HG03039 (cell line): ENCODE data around the gene CFAP46.
"Not testable (repeated sequence)": the region's sequence is repeated elsewhere in the genome, so short reads cannot be mapped to it uniquely, and the experiment has no call there.

Experiments
- ATAC-seq: cut with Tn5 transposase; IDR thresholded peaks from one replicate; pipeline ENCODE4 v1.9.1; 2021; ENCODE audit warnings: mild to moderate bottlenecking, moderate library complexity; ENCODE audit not compliant: unreplicated experiment

The CFAP46 gene

DNA sequence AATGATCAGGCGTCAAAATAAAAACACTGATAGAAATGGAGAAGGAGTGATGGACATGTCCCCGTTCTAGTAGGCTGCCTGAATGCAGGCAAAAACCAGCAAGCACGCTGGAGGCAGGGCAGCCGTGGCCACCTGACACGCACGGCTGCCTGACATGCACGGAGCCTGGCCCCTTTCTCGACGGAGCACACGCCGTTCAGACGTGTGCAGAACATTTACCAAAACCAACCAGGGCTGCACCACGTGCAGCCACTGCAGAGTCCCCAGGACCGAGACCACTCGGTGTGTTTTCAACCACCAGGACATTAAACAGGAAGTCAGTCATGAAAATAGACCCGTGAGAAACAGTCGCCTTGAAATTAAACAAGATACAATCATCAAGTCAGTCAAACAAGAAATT is 94.5 kb downstream of the CFAP46 start:
- no peak for ATAC-seq

DNA sequence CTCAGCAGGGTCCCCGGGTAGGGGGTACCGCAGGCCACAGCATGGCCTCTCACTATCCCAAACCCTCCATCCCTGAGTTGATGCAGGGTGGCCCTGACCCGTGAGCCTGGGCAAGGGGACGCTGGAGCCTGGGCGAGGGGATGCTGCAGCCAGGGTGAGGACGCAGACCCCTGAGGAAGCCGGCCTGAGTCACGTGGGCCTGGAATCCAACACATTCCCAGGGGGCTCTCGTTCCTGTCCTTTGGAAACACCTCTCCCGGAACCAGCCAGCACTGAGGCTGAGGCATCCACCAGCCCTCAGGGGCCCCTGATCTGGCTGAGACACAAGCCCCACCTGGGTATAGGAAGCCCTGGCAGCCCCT is 95.0 kb downstream of the CFAP46 start:
- ATAC-seq = no peak

DNA sequence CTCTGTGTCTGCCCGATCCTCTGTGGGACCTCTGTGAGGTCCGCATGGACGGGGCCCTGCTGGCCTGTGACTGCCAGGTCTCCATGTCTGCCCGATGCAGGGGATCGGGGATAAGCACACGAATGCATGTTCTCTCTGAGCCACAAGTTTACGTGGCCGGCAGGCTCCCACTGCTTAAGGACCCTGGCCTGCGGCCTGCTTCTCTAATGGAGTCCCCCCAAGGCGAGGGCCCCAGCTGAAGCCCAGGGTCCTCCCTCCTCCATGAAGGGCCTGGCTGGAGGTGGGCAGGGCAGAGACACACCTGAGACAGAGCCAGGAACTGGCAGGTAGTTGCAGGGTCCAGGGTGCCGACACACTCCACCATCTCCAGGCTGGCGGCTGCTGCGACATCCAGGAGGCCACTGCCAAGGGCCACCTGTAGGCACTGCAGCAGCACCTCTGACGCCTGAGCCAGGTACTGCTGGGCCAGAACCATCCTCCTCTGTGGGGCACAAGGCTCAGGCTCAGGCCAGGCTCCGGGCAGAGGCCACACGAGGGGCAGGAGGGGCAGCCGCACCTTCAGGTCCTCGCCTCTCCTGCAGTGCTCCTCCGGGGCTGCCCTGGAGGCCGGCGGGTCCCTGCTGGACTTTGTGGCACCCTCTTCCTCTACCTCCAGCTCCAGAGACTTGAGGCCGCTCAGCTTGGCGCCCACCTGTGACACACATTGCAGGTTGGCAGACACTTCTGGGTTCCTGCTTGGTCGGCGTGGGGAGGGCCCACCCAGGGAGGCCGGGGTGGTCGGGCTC is 95.5 kb downstream of the CFAP46 start:
- ATAC-seq = no peak

DNA sequence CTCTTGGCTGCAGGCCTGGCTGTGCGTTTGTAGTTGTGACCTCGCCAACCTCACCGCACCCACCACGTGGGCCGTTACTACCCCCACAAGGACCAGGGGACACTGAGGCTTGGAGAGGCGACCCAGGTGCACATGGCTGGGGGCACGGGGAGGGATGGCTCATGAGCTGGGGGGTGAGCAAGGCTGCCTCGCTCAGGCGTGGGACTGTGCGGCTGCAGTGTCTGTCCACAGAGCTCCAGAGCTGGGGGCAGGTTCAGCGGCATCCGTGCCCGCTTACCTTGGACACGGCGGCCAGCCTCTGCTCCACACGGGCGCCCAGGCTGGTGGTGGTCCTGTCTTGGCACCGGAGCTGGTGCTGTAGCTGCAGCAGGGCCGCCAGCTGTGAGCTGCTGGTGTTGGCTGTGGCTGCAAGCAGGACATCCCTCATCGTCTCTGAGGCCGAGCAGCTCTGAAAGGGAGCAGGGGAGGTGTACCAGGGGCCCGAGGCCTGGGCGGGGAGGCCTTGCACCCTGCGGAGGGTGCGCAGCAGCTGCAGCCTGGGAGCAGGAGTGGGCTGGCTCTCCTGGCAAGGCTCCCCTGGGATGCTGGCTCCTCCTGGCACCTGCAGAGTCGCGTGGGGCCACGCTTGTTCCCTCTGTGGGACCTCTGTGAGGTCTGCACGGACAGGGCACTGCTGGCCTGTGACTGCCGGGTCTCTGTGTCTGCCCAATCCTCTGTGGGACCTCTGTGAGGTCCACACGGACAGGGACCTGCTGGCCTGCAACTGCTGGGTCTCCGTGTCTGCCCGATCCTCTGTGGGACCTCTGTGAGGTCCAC is 96.4 kb downstream of the CFAP46 start:
- ATAC-seq = no peak

DNA sequence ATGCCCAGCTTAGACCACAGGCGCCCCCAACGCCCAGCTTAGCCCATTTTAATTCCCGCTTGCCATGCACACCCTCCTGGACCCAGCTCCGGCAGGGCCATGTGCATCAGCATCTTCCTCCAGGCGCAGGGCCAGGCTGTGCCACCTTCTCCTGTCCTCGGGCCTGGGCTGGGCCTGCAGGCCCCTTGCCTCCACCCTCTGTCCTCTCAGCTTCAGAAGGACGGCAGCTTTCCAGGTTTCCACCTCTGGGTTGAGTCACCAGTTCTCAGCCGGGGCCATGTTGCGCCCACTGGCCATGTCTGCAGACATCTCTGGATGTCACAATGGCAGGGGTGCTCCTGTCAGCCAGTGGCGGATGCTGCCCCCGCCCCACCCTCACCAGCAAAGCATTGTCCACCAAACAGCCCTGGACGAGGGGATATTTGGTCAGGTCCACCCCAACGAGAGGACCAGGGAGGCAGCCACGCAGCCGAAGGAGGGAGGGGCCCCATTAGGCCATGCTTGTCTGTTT is 97.3 kb downstream of the CFAP46 start:
- no peak for ATAC-seq

DNA sequence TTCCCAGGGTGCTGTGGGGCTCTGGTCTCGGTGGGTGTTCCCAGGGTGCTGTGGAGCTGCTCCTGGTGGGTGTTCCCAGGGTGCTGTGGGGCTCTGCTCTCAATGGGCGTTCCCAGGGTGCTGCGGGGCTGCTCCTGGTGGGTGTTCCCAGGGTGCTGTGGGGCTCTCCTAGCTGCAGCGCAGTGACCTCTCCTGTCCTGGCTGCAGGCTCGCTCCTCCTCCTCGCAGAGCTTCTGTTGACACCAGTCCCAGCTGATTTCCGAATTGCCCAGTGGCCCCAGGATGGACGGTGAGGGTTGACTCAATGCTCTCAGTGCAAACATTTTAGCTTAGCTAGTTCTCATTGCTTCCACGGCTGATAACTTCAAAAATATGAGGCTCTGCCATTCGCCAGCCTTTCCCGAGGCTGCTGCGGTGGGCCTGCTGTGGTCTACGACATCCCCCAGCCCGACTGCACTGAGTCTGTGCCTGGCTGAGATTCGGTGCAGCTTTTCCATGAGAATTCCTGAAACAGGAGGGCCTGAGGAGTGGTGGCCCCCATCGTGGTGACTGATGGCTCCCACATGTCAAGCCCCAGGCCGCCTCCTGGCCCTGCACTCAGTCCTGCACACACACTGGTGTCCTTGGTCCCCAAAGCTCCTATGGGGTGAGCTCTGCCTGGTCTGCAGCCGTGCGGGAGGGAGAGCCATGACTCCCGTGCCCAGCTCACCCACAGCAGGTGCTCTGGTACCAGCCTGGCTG is 98.1 kb downstream of the CFAP46 start:
- ATAC-seq = no peak

DNA sequence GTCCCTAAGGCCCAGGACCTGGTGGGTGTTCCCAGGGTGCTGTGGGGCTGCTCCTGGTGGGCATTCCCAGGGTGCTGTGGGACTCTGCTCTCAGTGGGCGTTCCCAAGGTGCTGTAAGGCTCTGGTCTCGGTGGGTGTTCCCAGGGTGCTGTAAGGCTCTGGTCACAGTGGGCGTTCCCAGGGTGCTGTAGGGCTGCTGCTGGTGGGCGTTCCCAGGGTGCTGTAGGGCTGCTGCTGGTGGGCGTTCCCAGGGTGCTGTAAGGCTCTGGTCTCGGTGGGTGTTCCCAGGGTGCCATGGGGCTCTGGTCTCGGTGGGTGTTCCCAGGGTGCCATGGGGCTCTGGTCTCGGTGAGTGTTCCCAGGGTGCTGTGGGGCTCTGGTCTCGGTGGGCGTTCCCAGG is 99.1 kb downstream of the CFAP46 start:
- not testable (repeated sequence) for ATAC-seq

DNA sequence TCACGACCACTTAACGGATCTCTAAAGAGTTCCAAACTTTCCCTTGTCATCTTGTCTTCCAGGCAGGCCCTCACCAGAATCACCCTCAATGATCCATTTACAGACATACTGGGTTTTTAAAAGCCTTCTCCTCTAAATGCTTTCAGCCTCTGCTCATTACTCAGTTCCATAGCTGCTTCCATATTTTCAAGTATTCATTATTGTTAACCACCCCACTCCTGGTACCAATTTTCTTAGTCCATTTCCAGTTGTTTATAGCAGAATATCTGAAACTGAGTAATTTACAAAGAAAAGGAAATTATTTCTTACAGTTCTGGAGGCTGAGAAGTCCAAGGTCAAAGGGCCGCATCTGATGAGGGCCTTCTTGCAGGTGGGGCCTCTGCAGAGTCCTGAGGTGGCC is 100.0 kb downstream of the CFAP46 start:
- no peak for ATAC-seq

DNA sequence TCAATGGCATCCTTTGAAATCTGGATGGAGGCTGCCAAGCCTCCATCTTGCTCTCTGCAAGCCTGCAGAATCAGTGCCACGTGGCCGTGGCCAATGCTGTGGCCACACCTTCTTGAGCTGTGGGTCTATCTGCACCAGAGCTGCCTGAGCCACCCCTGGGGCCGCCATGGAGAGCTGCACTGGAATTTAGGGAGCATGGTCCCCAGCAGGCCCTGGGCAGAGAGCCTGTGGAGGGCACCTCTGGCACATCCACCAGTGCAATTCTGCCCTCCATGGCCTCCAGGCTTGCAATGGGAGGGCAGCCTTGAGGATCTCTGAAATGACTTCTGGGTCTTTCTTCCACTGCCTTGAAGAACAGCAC is 100.8 kb downstream of the CFAP46 start:
- no peak for ATAC-seq

DNA sequence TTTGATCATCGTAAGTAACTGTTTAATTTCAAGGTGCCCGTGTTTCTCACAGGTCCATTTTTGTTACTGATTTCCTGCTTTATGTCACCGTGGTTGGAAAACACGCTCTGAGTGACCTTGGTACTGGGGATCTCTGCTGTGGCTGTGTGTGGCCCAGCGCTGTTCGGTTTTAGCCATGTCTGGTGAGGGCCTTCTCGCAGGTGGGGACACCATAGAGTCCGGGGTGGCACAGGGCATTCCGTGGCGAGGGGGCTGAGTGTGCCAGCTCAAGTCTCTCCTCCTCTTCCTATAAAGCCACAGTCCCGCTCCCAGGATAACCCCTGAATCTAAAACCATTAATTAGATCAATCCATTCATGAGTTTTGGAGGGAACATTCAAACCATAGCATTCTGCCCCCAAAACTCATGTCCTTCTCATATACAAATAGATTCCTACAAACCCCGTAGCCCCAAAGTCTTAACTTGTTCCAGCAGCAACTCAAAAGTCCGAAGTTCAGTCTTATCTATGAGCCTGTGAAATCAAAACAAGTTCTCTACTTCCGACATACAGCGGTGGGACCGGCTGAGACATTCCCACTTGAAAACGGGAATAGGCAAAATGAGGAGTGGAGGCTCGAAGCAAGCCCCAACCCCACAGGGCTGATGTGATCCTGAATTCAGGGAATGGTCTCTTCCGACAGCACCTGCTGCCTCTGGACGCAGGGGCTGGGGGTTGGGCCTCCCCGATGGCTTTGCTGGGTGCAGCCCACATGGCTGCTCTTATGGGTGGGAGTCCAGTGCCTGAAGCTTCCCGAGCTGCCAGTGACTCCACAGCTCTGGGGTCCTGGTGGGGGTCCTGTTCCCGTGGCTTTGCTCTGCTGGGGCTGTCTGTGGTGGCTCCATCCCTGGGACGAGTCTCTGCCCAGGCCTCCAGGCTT is 101.4 kb downstream of the CFAP46 start:
- ATAC-seq = no peak

DNA sequence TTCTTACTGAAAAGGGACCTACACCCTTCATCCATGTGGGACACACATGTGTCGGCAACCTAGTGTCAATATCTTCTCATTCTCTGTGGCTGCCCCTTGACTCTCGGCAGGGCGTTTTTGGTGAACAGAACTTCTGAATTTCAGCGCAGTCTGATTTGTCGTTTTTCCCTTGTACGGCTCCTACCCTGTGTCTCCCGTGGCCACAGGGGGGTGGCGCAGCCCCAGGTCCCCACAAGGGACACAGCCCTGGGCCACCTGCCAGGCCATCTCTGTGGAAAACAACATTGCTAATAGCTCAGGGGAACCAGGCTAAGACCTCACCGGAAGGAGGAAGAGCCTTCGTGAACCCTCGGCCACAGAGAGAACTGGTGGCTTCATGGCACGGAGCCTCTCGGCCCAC is 103.3 kb downstream of the CFAP46 start:
- ATAC-seq = no peak

DNA sequence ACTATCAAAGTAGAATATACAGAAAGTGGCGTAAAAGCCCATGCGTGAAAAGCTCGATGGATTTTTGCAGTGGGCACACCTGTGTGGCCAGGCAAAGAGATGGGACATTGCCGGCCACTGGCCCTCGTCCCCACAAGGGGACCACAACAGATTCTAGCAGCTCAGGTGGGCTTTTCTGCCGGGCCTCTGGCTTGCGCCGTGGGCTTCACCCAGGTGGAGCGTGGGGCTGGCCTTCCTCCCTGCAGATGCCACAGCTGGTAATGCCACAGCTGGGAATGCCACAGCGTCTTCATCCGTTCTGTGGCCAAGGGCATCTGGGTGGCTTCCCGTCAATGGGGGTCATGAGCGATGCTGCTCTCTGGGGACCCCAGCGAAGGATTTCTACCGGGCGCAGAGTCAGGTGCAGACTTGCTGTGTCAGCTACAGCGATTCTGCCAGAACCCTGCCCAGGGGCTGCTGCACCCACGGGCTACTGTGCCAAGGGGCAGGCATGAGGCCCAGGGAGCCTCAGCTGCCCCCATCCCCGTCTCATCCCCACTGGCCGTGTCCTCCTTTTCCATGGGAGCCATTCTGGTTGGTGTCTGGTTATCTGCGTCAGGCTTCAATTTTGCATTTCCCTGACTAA is 103.9 kb downstream of the CFAP46 start:
- ATAC-seq = no peak

DNA sequence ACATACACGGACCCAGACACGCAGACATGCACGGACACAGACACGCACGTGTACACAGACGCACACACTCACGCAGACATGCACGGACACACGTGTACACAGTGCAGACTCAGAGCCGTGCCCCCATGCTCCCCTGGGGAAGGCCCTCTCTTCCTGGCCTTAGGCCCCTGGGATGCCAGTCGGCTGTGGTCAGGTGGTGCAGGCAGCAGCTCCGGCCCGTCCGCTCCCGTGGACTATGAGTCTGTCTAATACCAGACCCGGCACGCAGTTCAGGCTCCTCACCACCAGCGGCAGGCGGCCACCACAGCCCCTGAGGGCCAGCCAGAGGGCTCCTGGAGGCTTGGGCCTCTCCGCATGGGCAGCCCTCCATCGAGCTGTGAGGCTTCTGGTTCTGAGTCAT is 104.5 kb downstream of the CFAP46 start:
- no peak for ATAC-seq

DNA sequence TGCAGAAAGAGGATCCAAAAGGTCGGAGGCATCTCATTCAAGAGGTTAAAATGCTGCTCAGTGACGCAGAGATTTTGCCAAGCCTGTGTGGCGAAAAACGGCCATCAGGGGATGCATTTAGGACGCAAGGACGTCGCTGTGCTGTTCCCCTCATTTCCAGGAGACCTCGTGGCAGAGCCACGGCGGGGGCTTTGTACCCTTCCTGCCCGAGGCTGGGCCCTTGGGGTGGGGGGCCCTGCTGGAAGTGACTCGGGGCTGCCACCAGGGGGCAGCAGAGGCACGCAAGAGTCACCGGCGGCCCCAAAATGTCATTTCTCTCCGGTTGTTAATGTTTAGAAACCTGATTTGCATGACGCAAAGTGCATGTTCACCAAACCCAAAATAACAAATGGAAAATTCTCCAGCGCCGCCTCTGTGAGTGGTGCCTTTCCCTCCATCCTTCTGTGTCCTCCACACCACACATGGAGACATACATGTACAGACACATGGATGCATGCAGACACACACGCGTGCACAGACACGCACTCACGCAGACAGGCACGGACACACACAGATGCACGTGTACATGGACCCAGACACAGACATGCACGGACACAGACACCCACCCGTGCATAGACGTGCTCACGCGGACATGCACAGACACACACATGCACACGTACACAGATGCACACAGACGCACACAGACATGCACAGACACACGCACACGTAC is 105.4 kb downstream of the CFAP46 start:
- ATAC-seq = no peak

DNA sequence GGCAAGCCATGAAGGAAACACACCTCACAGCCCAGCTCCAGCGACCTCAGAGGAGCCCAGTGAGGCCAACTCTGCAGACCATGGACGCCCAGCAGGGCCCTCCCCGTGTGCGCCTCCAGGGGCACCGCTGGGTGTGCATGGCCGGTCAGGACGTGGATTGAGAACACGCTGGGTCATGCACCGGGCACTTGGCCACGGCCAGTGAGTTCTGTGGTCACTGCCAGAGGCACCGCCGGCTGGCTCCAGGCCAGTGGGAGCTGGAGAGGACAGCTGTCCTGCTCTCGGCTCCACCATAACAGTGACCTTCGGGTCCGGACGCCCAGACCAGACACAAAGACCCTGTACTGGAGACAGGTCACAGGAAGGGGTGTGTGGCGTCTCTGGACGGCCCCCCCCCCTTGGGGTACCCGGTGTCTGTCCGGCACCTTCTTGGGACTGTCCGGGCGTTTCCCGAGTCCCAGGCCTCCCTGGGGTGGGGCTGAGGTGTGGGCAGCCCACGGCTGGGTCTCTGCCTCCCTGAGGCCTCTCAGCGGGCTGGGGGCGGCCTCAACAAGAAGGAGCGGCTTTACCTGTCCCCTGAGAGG is 106.0 kb downstream of the CFAP46 start:
- ATAC-seq = no peak

DNA sequence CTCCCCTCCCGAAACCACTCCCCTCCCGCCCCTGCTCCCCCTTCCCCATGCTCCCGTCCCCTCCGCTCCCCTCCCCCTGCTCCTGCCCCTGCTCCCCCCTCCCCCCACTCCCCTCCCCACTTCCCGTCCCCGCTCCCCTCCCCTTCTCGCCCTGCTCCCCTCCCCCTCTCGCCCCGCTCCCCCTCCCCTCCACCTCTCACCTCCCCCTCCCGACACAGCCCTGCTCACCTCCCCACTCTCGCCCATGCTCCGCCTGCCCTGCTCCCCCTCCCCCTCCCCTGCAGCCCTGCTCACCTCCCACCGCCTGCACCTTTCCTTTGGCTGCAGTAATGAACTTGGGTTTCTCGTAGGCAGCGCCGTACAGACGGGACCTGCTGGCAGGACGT is 106.5 kb downstream of the CFAP46 start:
- no peak for ATAC-seq

DNA sequence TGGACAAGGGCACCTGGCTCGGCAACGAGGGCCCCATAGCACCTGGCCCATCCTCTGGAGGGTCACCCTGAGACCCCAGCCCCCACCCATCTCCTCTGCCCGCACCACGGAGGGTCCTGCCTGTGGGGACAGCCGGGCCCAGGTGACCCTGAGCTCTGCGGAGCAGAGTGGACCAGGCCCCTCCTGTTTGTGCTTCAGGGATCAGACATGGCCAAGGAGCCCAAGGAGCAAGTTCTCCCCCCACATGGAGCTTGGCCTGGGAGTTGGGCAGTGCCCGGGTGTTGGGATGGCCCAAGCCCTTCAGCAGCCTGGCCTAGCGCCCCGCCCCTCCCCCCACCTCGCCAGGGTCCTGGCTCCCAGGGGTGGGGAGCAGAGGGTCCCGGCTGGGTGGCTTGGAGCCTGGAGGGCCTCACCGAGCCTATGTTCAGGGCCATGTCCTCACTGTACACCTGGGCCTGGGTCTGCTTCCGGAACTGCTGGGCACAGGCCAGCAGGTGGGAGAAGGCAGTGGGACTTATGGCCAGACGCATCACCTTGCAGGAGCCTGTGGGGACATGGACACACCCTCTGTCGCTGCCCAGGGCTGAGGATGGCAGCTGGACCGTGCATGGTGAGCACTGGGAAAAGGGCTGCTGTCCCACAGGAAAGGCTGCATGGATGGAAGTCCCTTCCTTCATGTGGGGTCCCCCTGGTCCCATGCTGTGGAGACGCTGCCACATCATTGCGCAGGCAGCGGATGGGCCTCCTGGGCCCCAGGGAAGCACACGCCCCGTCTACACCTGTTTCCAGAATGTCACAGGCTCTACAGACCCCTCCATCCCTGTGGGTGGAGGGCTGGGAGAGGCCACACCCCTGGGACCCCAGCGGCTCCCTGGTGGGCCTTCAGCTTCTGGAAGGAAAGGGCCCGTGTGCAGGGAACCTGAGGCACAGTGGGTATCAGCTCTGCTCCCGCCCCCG is 107.2 kb downstream of the CFAP46 start:
- ATAC-seq = no peak

DNA sequence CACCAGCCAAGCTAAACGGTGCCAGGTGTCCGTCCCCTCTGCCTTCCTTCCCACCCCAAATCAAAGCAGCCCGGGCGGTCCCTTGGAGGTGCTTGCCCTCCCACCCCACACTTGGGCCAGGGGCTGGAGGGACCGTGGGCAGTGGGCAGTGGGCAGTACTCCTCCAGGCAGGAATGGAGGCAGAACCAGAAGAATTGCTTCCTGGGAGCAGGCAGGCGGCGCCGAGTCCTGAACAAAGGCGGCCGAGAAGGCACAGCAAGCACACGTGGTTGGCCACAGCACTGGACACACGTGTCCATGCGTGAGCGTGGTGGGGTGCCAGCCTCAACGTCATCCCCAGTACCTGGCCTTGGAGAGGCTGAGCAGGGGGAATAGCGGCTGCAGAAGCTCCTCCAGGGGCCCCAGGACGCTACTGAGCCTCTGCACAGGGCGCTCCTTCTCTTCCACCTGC is 108.0 kb downstream of the CFAP46 start:
- no peak for ATAC-seq
